A549 (cell line): ENCODE measurements around the gene RGL1. TPM values are rescaled to one million over a fixed set of nuclear protein-coding genes. Genes with fewer than 3 reads are reported as not detected.

ENCODE experiments used
- ATAC-seq, 2 experiments: fragments of 200-7000 bp in 1 of 2; fragments of >200 bp in 1 of 2; cut with Nextera tagmentation in 1 of 2; cut with Tn5 transposase in 1 of 2; 3 replicates each; pipeline versions ENCODE4 v1.8.0 to v1.9.1; 2018 to 2020; ENCODE audit warnings: mild to moderate bottlenecking in 1 of 2, moderate library complexity in 1 of 2
- CTCF ChIA-PET: fragments of 300-600 bp; sonication (Branson Sonifier 250); formaldehyde crosslinking; extraction: SDS; loops from one replicate; lab custom pipeline; 2021; ENCODE audit warnings: antibody characterized with exemption, inconsistent platforms; lab: Yijun Ruan, JAX
- POLR2A ChIA-PET: fragments of 350-600 bp; formaldehyde crosslinking; extraction: SDS; loops from one replicate; lab custom pipeline; 2021; ENCODE audit warnings: antibody characterized with exemption, inconsistent platforms; lab: Yijun Ruan, JAX
- DNase-seq, 2 experiments: peaks; one replicate each; pipeline versions ENCODE4 v3.0.0 to v3.0.0-alpha.2; 2011 to 2016; ENCODE audit warnings: low read depth in 1 of 2, low spot score in 1 of 2
- FAIRE-seq: peaks from 2 replicates; lab custom pipeline; 2011; peaks lifted over from hg19 to GRCh38; lab: Jason Lieb, UNC
- H3K27ac ChIP-seq, 2 experiments: fragments of >200 bp; sonication (Bioruptor Twin); formaldehyde crosslinking; 3 replicates each; pipeline ENCODE4 v1.5.1; 2016 to 2017
- H3K4me1 ChIP-seq: fragments of >200 bp; sonication (Bioruptor Twin); formaldehyde crosslinking; 3 replicates; pipeline ENCODE4 v1.6.1; 2016
- H3K4me2 ChIP-seq: fragments of >200 bp; sonication (Bioruptor Twin); formaldehyde crosslinking; 3 replicates; pipeline ENCODE4 v1.6.1; 2016
- H3K4me3 ChIP-seq: fragments of >200 bp; sonication (Bioruptor Twin); formaldehyde crosslinking; 3 replicates; pipeline ENCODE4 v1.5.1; 2016
- H3K9me3 ChIP-seq: fragments of >200 bp; sonication (Bioruptor Twin); formaldehyde crosslinking; 3 replicates; pipeline ENCODE4 v1.6.1; 2016
- BHLHE40 ChIP-seq: IDR thresholded peaks from 2 replicates; pipeline ENCODE4 v1.6.1; 2012; ENCODE audit warnings: low read depth, low read length, inconsistent platforms
- CBX2 ChIP-seq: fragments of 200-600 bp; sonication (generic); IDR thresholded peaks from 2 replicates; pipeline ENCODE4 v1.6.1; 2016; ENCODE audit warnings: low read depth, mild to moderate bottlenecking, borderline replicate concordance
- CBX8 ChIP-seq: fragments of 200-600 bp; sonication (generic); IDR thresholded peaks from 2 replicates; pipeline ENCODE4 v1.6.1; 2016
- CEBPB ChIP-seq, 2 experiments: fragments of >200 bp in 1 of 2; sonication (Bioruptor Twin) in 1 of 2; formaldehyde crosslinking in 1 of 2; IDR thresholded peaks; 2 replicates each; pipeline ENCODE4 v1.6.1; 2012 to 2016
- E2F6 ChIP-seq: IDR thresholded peaks from 2 replicates; pipeline ENCODE4 v1.6.1; 2012; ENCODE audit warnings: low read depth, borderline replicate concordance
- EHF ChIP-seq: fragments of 250-450 bp; sonication (Bioruptor Pico); IDR thresholded peaks from 2 replicates; pipeline ENCODE4 v1.5.0; 2020; ENCODE audit warnings: mild to moderate bottlenecking
- EHMT2 ChIP-seq: fragments of 200-600 bp; sonication (generic); IDR thresholded peaks from 2 replicates; pipeline ENCODE4 v1.6.1; 2016; ENCODE audit warnings: antibody characterized with exemption, low read depth, mild to moderate bottlenecking, moderate library complexity
- EP300 ChIP-seq, 2 experiments: fragments of >200 bp; sonication (Bioruptor Twin); formaldehyde crosslinking; IDR thresholded peaks; 2 replicates in 1 of 2; 3 replicates in 1 of 2; pipeline ENCODE4 v1.6.1; 2016 to 2017
- ESRRA ChIP-seq: fragments of 150-350 bp; IDR thresholded peaks from 2 replicates; pipeline ENCODE4 v1.6.1; 2014; ENCODE audit warnings: mild to moderate bottlenecking, low read length, borderline replicate concordance
- FOSL2 ChIP-seq, 2 experiments: fragments of 450-650 bp in 1 of 2; fragments of >200 bp in 1 of 2; sonication (Bioruptor Twin) in 1 of 2; formaldehyde crosslinking; IDR thresholded peaks; 2 replicates each; pipeline versions ENCODE4 v1.5.0 to v1.6.1; 2016 to 2020; ENCODE audit warnings: mild to moderate bottlenecking in 1 of 2, moderate library complexity in 1 of 2
- GATA3 ChIP-seq: IDR thresholded peaks from 2 replicates; pipeline ENCODE4 v1.6.1; 2012; ENCODE audit warnings: borderline replicate concordance
- HDAC2 ChIP-seq: fragments of 200-600 bp; sonication (generic); IDR thresholded peaks from 2 replicates; pipeline ENCODE4 v1.6.1; 2016
- HEYL ChIP-seq: fragments of 250-450 bp; sonication (Bioruptor Pico); IDR thresholded peaks from 2 replicates; pipeline ENCODE4 v1.8.0; 2021; ENCODE audit warnings: mild to moderate bottlenecking, moderate library complexity
- HOXA7 ChIP-seq: fragments of 250-450 bp; sonication (Bioruptor Pico); IDR thresholded peaks from 2 replicates; pipeline ENCODE4 v1.5.0; 2020; ENCODE audit warnings: mild to moderate bottlenecking, moderate library complexity
- HOXB5 ChIP-seq: fragments of 250-450 bp; sonication (Bioruptor Pico); IDR thresholded peaks from 2 replicates; pipeline ENCODE4 v1.5.0; 2020; ENCODE audit warnings: mild to moderate bottlenecking, moderate library complexity
- KDM1A ChIP-seq: fragments of 200-600 bp; sonication (generic); IDR thresholded peaks from 2 replicates; pipeline ENCODE4 v1.6.1; 2016; ENCODE audit warnings: low read depth, mild to moderate bottlenecking
- KDM5A ChIP-seq: fragments of 200-600 bp; sonication (generic); IDR thresholded peaks from 2 replicates; pipeline ENCODE4 v1.6.1; 2016; ENCODE audit warnings: antibody characterized with exemption, mild to moderate bottlenecking
- MAFK ChIP-seq: fragments of 450-650 bp; IDR thresholded peaks from 2 replicates; pipeline ENCODE4 v1.6.1; 2014; ENCODE audit not compliant: partially characterized antibody
- MAX ChIP-seq: IDR thresholded peaks from 2 replicates; pipeline ENCODE4 v1.6.1; 2012
- MAZ ChIP-seq: fragments of 150-350 bp; IDR thresholded peaks from 2 replicates; pipeline ENCODE4 v1.6.1; 2014; ENCODE audit warnings: antibody characterized with exemption, low read depth, low read length, borderline replicate concordance
- NFE2L2 ChIP-seq: fragments of 150-350 bp; conservative IDR thresholded peaks from 2 replicates; pipeline ENCODE4 v1.6.1; 2014; ENCODE audit warnings: low read length
- NPAS2 ChIP-seq: fragments of 250-450 bp; sonication (Bioruptor Pico); IDR thresholded peaks from 2 replicates; pipeline ENCODE4 v1.8.0; 2022; ENCODE audit warnings: mild to moderate bottlenecking, moderate library complexity, borderline replicate concordance
- PHF8 ChIP-seq: fragments of 200-600 bp; sonication (generic); IDR thresholded peaks from 2 replicates; pipeline ENCODE4 v1.6.1; 2016; ENCODE audit warnings: low read depth, mild to moderate bottlenecking, antibody characterized with exemption, moderate library complexity, borderline replicate concordance
- POLR2A ChIP-seq: IDR thresholded peaks from 2 replicates; pipeline ENCODE4 v1.6.1; 2012; ENCODE audit warnings: mild to moderate bottlenecking, low read length
- RAD21 ChIP-seq, 2 experiments: fragments of >200 bp in 1 of 2; sonication (Bioruptor Twin) in 1 of 2; formaldehyde crosslinking in 1 of 2; IDR thresholded peaks in 1 of 2; conservative IDR thresholded peaks in 1 of 2; 2 replicates in 1 of 2; 3 replicates in 1 of 2; pipeline ENCODE4 v1.6.1; 2012 to 2018; ENCODE audit warnings: inconsistent platforms in 1 of 2
- RARB ChIP-seq: fragments of 250-450 bp; sonication (Bioruptor Pico); IDR thresholded peaks from 2 replicates; pipeline ENCODE4 v1.8.0; 2021; ENCODE audit warnings: mild to moderate bottlenecking, moderate library complexity
- RCOR1 ChIP-seq: fragments of 150-350 bp; IDR thresholded peaks from 2 replicates; pipeline ENCODE4 v1.6.1; 2014; ENCODE audit warnings: antibody characterized with exemption, low read length, low read depth
- RFX5 ChIP-seq: fragments of 450-650 bp; IDR thresholded peaks from 2 replicates; pipeline ENCODE4 v1.7.1; 2014; ENCODE audit warnings: antibody characterized with exemption, mild to moderate bottlenecking, moderate library complexity
- SREBF2 ChIP-seq: fragments of 450-650 bp; IDR thresholded peaks from 2 replicates; pipeline ENCODE4 v1.6.1; 2014; ENCODE audit warnings: mild to moderate bottlenecking, moderate library complexity
- TP53 ChIP-seq: fragments of 250-450 bp; sonication (Bioruptor Pico); IDR thresholded peaks from 2 replicates; pipeline ENCODE4 v1.5.0; 2021; ENCODE audit warnings: mild to moderate bottlenecking, moderate library complexity
- ZC3H11A ChIP-seq: fragments of 450-650 bp; IDR thresholded peaks from 2 replicates; pipeline ENCODE4 v1.6.1; 2014; ENCODE audit warnings: antibody characterized with exemption, mild to moderate bottlenecking
- ZNF302 ChIP-seq: fragments of 250-450 bp; sonication (Bioruptor Pico); IDR thresholded peaks from 2 replicates; pipeline ENCODE4 v1.9.0; 2021; ENCODE audit warnings: inconsistent platforms, mild to moderate bottlenecking, moderate library complexity
- WGBS: methylation state at CpG from one replicate; pipeline ENCODE4 v1.1.6; 2017; ENCODE audit errors: missing lambda C conversion rate; 5-methylcytosine and 5-hydroxymethylcytosine counted together
- polyA plus RNA-seq, 4 experiments: library from polyadenylated mRNA; depleted of rRNA in 3 of 4; stranded (reverse); fragments of >200 nt; fragmentation: RNase III in 1 of 4; extraction: RNeasy Plus Mini Kit Qiagen cat#74134 plus additional on column Dnase treatment in 1 of 4; gene quantifications; 2 replicates in 3 of 4; 3 replicates in 1 of 4; pipeline ENCODE4 v1.2.3, GENCODE V29; 2011 to 2017
- TF ChIP-seq, protein P1 (sequence below): fragments of 150-350 bp; IDR thresholded peaks from 2 replicates; pipeline ENCODE4 v1.6.1; 2014; ENCODE audit warnings: low read depth, mild to moderate bottlenecking, low read length
- TF ChIP-seq, protein P2 (sequence below): IDR thresholded peaks from 2 replicates; pipeline ENCODE4 v1.6.1; 2012

The RGL1 gene
- polyA plus RNA-seq, 2 of the 4 experiments (the other 2 are of a cell fraction) = 1.0 to 3.8 TPM

DNA sequence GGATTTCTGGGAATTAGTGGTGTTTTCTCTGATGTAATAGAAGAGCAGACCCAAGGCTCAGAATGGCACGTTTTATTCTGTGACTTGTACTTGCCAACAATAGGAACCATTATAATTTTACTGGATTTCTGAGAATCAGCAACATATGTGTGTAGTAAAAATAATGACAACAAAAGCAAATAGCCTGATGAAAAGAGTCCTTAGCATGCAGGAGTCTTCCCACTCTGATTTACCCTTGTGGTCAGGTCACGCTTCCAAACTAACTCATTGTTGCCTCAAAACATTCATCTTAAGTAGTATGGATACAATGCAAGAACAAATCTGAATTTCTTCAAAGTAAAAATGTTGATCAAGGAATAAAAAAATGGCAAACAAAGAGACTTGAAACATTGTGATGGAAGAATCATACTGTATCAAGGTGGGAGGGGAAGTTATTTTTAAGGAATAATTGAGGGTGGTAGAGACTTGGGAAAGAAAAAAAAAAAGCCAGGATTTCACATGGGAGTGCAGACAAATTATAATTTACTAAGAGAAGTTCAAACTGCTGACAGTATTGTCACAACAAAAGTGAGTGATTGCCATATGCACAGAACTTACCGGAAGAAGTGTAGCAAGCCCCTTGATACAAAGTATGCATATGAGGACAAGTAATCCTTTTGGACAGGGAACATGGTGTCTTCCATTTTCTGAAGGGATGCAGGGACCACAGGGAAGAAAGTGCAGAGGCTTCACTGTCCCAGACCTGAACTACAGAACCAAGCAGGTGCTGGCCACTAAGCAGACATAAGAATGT is 31.2 kb upstream of the RGL1 start:
- peaks cover 12% of the 10 kb centered on the region; the same call in 1 of the 3 replicates for H3K9me3 ChIP-seq
- ChIA-PET POLR2A (no interaction called here), CTCF (no interaction called here)
- no peak for ATAC-seq
- no peaks in the 10 kb centered on the region for H3K4me1 ChIP-seq
- no peak overlapping the region for H3K27ac ChIP-seq
- no peak for DNase-seq
- no peak overlapping the region for H3K4me2 ChIP-seq
- H3K4me3 ChIP-seq = no peak overlapping the region
- TF ChIP-seq RFX5 = no peak
- no peak for TF ChIP-seq TP53
- TF ChIP-seq RAD21 (conservative IDR thresholded peaks at IDR 0.05 in 1 of 2, IDR thresholded peaks at IDR 0.05 in 1 of 2) = no peak
- no peak for TF ChIP-seq HEYL (CRISPR knock-in tag)
- no peak for TF ChIP-seq ZC3H11A
- TF ChIP-seq, protein P1, sequence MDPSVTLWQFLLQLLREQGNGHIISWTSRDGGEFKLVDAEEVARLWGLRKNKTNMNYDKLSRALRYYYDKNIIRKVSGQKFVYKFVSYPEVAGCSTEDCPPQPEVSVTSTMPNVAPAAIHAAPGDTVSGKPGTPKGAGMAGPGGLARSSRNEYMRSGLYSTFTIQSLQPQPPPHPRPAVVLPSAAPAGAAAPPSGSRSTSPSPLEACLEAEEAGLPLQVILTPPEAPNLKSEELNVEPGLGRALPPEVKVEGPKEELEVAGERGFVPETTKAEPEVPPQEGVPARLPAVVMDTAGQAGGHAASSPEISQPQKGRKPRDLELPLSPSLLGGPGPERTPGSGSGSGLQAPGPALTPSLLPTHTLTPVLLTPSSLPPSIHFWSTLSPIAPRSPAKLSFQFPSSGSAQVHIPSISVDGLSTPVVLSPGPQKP = no peak
- TF ChIP-seq NFE2L2 = no peak
- TF ChIP-seq CEBPB (IDR thresholded peaks at IDR 0.05) = no peak
- no peak for TF ChIP-seq MAZ
- no peak for TF ChIP-seq FOSL2 (IDR thresholded peaks at IDR 0.05)
- TF ChIP-seq FOSL2 (CRISPR knock-in tag; IDR thresholded peaks at IDR 0.05) = no peak
- TF ChIP-seq ESRRA = no peak
- TF ChIP-seq RARB = no peak
- no peak for TF ChIP-seq POLR2A
- TF ChIP-seq CBX8 = no peak
- TF ChIP-seq BHLHE40 = no peak
- no peak for TF ChIP-seq SREBF2
- no peak for TF ChIP-seq ZNF302 (CRISPR knock-in tag)
- TF ChIP-seq MAFK = no peak
- no peak for TF ChIP-seq EP300 (IDR thresholded peaks at IDR 0.05)
- FAIRE-seq = no peak
- WGBS = 61% methylated on average over 3 of the region's 3 CpGs

DNA sequence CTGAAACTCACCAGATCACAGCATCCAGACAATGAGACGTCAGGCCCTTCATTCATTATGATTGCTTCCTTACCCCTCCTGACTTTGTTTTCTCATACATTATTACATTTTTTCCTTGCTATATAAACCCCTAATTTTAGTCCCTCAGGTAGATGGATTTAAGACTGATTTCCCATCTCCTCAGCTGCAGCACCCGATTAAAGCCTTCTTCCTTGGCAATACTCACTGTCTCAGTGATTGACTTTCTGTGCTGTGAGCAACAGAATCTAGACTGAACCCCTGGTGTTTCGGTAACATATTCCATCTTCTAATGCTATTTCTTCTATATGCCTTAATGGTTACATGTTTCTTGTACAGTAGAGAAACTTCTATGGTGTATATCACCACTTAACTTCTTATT is 30.0 kb upstream of the RGL1 start:
- Histone ChIP-seq H3K4me3 (no peak overlapping the region), H3K4me1 (no peaks in the 10 kb centered on the region), H3K9me3 (peaks cover 12% of the 10 kb centered on the region; the same call in 1 of the 3 replicates), H3K4me2 (no peak overlapping the region), H3K27ac (no peak overlapping the region)
- no peak for DNase-seq
- ChIA-PET CTCF (no interaction called here), POLR2A (no interaction called here)
- FAIRE-seq = no peak
- WGBS = 71% methylated on average over 3 of the region's 3 CpGs
- no peak for TF ChIP-seq KDM1A
- TF ChIP-seq EHF (CRISPR knock-in tag) = no peak
- no peak for TF ChIP-seq NPAS2 (CRISPR knock-in tag)
- TF ChIP-seq RCOR1 = no peak
- no peak for TF ChIP-seq MAX
- no peak for ATAC-seq

- no peak for DNase-seq
- TF ChIP-seq E2F6 (no peak), KDM5A (no peak), PHF8 (no peak), FOSL2 (IDR thresholded peaks at IDR 0.05) (no peak), FOSL2 (CRISPR knock-in tag; IDR thresholded peaks at IDR 0.05) (no peak), EP300 (IDR thresholded peaks at IDR 0.05) (no peak), HEYL (CRISPR knock-in tag) (no peak), HOXB5 (no peak), EHMT2 (no peak), HDAC2 (no peak), SREBF2 (no peak), CBX2 (no peak), GATA3 (no peak), RARB (no peak), HOXA7 (CRISPR knock-in tag) (no peak)
- TF ChIP-seq, protein P2, sequence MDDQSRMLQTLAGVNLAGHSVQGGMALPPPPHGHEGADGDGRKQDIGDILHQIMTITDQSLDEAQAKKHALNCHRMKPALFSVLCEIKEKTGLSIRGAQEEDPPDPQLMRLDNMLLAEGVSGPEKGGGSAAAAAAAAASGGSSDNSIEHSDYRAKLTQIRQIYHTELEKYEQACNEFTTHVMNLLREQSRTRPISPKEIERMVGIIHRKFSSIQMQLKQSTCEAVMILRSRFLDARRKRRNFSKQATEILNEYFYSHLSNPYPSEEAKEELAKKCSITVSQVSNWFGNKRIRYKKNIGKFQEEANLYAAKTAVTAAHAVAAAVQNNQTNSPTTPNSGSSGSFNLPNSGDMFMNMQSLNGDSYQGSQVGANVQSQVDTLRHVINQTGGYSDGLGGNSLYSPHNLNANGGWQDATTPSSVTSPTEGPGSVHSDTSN = no peak
Measured at GRCh38 chr1:183776731-183777130, 28.2 kb upstream of the RGL1 start.

More at GRCh38 chr1:183776731-183777130, 28.2 kb upstream of the RGL1 start:
- ATAC-seq = no peak
- Histone ChIP-seq H3K4me3 (no peak overlapping the region), H3K9me3 (peaks cover 12% of the 10 kb centered on the region; the same call in 1 of the 3 replicates), H3K4me2 (no peak overlapping the region), H3K4me1 (no peaks in the 10 kb centered on the region), H3K27ac (no peak overlapping the region)
- POLR2A ChIA-PET = no interaction called here
- no peak for FAIRE-seq
- CTCF ChIA-PET = interaction anchor here (0.9 kb wide), 1 partner anchor 77 kb away, joined by 3 read pairs; no protein-coding TSS in a partner anchor
- WGBS = 66% methylated on average over 3 of the region's 3 CpGs
